Loucy (cell line): ENCODE measurements around the gene CFAP157.

Experiments used
- H2AFZ ChIP-seq: fragments of 200-600 bp; sonication (generic); 2 replicates; pipeline ENCODE4 v1.6.0; 2016; ENCODE audit warnings: antibody characterized with exemption, mild to moderate bottlenecking, low read length, moderate library complexity
- H3F3A ChIP-seq: fragments of 200-600 bp; 2 replicates; pipeline ENCODE4 v1.6.0; 2016; ENCODE audit warnings: antibody characterized with exemption, low read depth, mild to moderate bottlenecking
- H3K27me3 ChIP-seq: fragments of 200-600 bp; sonication (generic); 2 replicates; pipeline ENCODE4 v1.6.1; 2014; ENCODE audit warnings: low read length, mild to moderate bottlenecking; ENCODE audit not compliant: insufficient read depth, poor library complexity, severe bottlenecking
- H3K36me3 ChIP-seq: fragments of 200-600 bp; sonication (generic); 2 replicates; pipeline ENCODE4 v1.6.1; 2016; ENCODE audit warnings: low read length; ENCODE audit not compliant: insufficient read depth
- H3K4me1 ChIP-seq: fragments of 200-600 bp; sonication (generic); 2 replicates; pipeline ENCODE4 v1.5.1; 2014; ENCODE audit warnings: low read length, mild to moderate bottlenecking; ENCODE audit not compliant: insufficient read depth, poor library complexity, severe bottlenecking
- H3K4me2 ChIP-seq: fragments of 200-600 bp; sonication (generic); 2 replicates; pipeline ENCODE4 v1.6.0; 2014; ENCODE audit warnings: antibody characterized with exemption, low read length, low read depth, mild to moderate bottlenecking; ENCODE audit not compliant: poor library complexity, severe bottlenecking
- H3K4me3 ChIP-seq: fragments of 200-600 bp; sonication (generic); 2 replicates; pipeline ENCODE4 v1.5.1; 2014; ENCODE audit warnings: low read length, mild to moderate bottlenecking, mixed read lengths; ENCODE audit not compliant: poor library complexity, severe bottlenecking
- H3K79me2 ChIP-seq: fragments of 200-600 bp; sonication (generic); 2 replicates; pipeline ENCODE4 v1.6.1; 2014; ENCODE audit warnings: low read length; ENCODE audit not compliant: insufficient read depth
- H3K9ac ChIP-seq: fragments of 200-600 bp; sonication (generic); 2 replicates; pipeline ENCODE4 v1.6.0; 2014; ENCODE audit warnings: mild to moderate bottlenecking, low read depth, low read length, moderate library complexity; ENCODE audit not compliant: poor library complexity, severe bottlenecking
- H3K9me2 ChIP-seq: fragments of 200-600 bp; sonication (generic); replicated peaks from 2 replicates; pipeline ENCODE4 v1.6.1; 2016; ENCODE audit warnings: low read depth, low read length, mixed read lengths
- H3K9me3 ChIP-seq: fragments of 200-600 bp; sonication (generic); 2 replicates; pipeline ENCODE4 v1.6.1; 2014; ENCODE audit warnings: mild to moderate bottlenecking, antibody characterized with exemption, low read length, low read depth; ENCODE audit not compliant: insufficient read depth
- H4K20me1 ChIP-seq: fragments of 200-600 bp; sonication (generic); 2 replicates; pipeline ENCODE4 v1.6.0; 2014; ENCODE audit warnings: antibody characterized with exemption, low read length, mild to moderate bottlenecking; ENCODE audit not compliant: insufficient read depth, poor library complexity, severe bottlenecking
- EZH2phosphoT487 ChIP-seq: fragments of 200-600 bp; IDR thresholded peaks from 2 replicates; pipeline ENCODE4 v1.6.1; 2018; ENCODE audit warnings: antibody characterized with exemption, mild to moderate bottlenecking, moderate library complexity, borderline replicate concordance
- TF ChIP-seq, protein P1 (sequence below): fragments of 200-600 bp; sonication (generic); conservative IDR thresholded peaks from 2 replicates; pipeline ENCODE4 v1.5.1; 2014; ENCODE audit warnings: mild to moderate bottlenecking, antibody characterized with exemption, low read length

Gene CFAP157

DNA sequence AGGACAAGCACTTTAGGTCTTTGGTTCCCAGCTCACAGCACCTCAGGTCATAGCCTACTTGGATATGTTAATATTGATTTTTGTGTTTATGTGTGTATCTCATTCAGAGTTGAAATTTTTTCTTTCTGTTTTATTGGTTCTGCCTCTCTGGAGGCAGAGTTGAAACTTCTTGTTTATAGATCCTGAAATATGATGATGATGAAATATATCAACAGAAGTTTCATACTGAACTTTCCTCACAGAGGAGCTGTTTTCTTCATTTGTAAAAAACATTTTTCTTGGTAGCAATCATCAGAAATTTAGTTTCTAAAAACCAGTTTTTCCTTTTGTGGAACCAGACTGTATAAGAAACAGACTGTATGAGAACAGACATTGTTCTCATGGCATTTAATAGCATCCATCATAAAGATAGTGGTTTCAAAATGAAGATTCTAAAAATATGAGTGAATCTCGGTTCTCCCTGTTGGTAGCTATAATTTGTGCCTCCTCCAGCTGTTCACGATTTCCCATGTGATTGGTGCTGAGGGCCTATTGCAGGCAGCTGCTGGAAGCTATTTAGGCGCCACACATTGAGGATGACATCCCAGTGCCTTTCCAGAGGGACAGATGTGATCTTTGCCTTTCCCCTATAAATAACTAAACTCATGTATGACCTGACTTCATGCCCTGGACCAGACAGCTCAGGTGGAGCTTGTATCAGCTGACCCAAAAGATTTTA, 39.5 kb upstream of the CFAP157 start:
- Histone ChIP-seq H3K9me2 (no peaks in the 10 kb centered on the region), H4K20me1 (no peaks in the 10 kb centered on the region), H3F3A (no peaks in the 10 kb centered on the region), H3K9me3 (no peaks in the 10 kb centered on the region), H3K27me3 (no peaks in the 10 kb centered on the region), H3K4me3 (no peak overlapping the region), H3K9ac (no peak overlapping the region), H3K4me1 (no peaks in the 10 kb centered on the region), H2AFZ (no peak overlapping the region), H3K4me2 (no peak overlapping the region), H3K79me2 (no peaks in the 10 kb centered on the region), H3K36me3 (peaks cover 52% of the 10 kb centered on the region; the same call in 1 of the 2 replicates)
- no peak for TF ChIP-seq EZH2phosphoT487
- TF ChIP-seq, protein P1, sequence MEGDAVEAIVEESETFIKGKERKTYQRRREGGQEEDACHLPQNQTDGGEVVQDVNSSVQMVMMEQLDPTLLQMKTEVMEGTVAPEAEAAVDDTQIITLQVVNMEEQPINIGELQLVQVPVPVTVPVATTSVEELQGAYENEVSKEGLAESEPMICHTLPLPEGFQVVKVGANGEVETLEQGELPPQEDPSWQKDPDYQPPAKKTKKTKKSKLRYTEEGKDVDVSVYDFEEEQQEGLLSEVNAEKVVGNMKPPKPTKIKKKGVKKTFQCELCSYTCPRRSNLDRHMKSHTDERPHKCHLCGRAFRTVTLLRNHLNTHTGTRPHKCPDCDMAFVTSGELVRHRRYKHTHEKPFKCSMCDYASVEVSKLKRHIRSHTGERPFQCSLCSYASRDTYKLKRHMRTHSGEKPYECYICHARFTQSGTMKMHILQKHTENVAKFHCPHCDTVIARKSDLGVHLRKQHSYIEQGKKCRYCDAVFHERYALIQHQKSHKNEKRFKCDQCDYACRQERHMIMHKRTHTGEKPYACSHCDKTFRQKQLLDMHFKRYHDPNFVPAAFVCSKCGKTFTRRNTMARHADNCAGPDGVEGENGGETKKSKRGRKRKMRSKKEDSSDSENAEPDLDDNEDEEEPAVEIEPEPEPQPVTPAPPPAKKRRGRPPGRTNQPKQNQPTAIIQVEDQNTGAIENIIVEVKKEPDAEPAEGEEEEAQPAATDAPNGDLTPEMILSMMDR, result no peak

DNA sequence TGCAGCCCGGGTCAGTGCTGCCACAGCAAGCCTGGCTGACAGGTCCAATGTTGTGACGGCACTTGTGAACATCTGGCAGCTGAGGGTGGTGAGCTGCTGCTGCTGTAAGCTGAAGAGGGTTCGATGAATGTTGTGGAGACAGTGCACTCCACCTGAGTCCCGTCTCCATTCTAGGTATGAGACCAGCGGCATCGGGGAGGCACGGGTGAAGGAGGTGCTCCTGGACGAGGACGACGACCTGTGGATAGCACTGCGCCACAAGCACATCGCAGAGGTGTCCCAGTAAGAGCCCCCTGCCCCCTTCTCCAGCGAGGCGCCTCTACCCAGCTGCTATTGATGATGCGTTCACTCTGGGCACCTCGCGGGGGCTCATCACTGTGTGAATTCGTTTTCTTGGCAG, 38.9 kb upstream of the CFAP157 start:
- Histone ChIP-seq H2AFZ (no peak overlapping the region), H3K4me2 (no peak overlapping the region), H3K4me3 (no peak overlapping the region), H3K79me2 (no peaks in the 10 kb centered on the region), H4K20me1 (no peaks in the 10 kb centered on the region), H3K27me3 (no peaks in the 10 kb centered on the region), H3K36me3 (peaks cover 51% of the 10 kb centered on the region; the same call in 1 of the 2 replicates), H3K9ac (no peak overlapping the region), H3K4me1 (no peaks in the 10 kb centered on the region), H3K9me2 (no peaks in the 10 kb centered on the region), H3K9me3 (no peaks in the 10 kb centered on the region), H3F3A (no peaks in the 10 kb centered on the region)
- TF ChIP-seq, protein P1, result no peak
- TF ChIP-seq EZH2phosphoT487, result no peak

DNA sequence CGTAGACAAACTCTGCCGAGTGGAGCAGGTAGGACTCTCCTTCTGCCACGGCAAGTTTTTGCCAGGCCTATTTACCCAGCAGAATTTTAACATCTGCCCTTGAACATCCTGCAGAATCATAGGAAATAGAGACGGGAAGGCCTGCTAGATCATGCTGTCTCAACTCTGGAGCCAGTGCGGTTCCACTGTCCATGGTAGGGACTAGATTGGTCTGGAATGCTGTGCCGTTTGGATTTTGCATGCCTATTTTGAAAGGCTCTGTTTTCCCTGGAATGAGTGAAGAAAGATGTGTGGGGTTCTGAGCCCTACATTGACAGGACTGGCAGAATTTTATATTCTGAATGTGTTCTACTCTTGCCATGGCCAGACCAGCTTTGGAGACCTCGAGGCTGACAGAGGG, 33.6 kb upstream of the CFAP157 start:
- Histone ChIP-seq H3K9ac (no peak overlapping the region), H3K9me3 (no peaks in the 10 kb centered on the region), H3K36me3 (peaks cover 41% of the 10 kb centered on the region; the same call in 1 of the 2 replicates), H3K4me3 (no peak overlapping the region), H3K4me1 (no peaks in the 10 kb centered on the region), H3F3A (no peaks in the 10 kb centered on the region), H3K27me3 (no peaks in the 10 kb centered on the region), H3K9me2 (no peaks in the 10 kb centered on the region), H4K20me1 (no peaks in the 10 kb centered on the region), H3K4me2 (no peak overlapping the region), H2AFZ (no peak overlapping the region), H3K79me2 (no peaks in the 10 kb centered on the region)
- TF ChIP-seq, protein P1, result no peak
- no peak for TF ChIP-seq EZH2phosphoT487
